ENCODE data around the gene KRTCAP2.
A peak's percentile ranks its signal among the peaks of the same experiment; 100 is the strongest.
"Not testable (repeated sequence)": the region's sequence is repeated elsewhere in the genome, so short reads cannot be mapped to it uniquely, and the experiment has no call there.

The KRTCAP2 gene

DNA sequence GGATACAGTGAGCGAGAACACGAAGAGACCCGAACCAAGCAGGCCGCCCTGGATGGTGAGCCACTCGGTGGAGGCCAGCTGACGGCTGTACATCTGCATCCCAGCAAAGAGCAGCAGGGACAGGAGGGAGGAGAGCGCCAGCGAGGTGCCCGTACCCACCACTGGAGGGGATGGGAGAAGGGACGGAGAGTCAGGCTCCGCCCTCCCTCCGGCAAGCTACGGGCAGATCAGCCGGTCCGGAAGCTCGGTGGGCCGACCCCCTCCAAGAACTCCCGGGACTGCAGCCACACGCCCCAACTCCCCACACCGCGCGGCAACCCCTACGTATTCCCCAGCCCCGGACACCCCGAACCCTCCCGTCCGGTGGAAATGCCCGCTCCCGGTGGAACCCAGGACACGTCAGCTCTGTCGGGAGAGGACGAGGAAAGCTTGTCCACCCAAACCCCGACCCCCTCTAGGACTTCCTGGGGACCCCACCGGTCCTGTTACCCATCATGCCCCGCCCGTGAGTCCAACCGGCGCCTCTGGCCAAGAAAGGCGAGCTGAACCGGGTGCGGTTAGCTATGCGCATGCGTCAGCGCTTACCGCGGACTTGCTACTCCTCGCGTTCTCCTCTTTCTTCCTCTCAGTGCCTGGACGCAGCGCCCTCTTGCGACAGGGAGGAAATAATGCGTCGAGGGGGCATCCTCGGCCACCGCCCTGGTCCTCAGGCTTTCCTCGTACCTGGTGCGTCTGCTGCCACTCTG, at the start of gene KRTCAP2:
KRTCAP2 (minus strand) TSS at position 573 of the 746 bp plus-strand sequence; CDS start at position 493, 80 bp downstream.
- DNase-seq: peak; percentile 82

- not testable (repeated sequence) for DNase-seq
These were observed 47.3 kb upstream of the KRTCAP2 start for GRCh38 chr1:155220211-155220965.

DNA sequence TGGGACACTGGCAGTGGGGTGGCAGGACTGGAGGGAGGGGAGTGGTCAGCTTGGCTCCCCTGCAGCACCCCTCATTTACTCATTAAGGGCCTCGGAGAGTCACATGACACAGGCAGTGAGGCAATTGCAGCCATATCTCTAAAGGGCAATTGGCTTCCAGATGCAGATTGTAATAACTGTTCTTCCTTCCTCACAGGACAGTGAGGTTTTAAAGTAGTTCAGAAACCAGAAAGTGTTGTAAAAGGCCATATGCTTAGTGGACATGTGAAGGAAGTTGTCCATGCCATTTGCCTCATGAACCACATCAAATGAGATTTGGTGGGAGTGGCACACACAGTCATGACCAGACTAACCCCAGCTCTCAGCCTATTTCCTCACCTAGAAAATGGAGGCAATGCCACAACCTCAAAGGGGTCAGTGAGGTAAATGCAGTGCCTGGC, 46.5 kb upstream of the KRTCAP2 start:
- peak; percentile 68 for DNase-seq

DNA sequence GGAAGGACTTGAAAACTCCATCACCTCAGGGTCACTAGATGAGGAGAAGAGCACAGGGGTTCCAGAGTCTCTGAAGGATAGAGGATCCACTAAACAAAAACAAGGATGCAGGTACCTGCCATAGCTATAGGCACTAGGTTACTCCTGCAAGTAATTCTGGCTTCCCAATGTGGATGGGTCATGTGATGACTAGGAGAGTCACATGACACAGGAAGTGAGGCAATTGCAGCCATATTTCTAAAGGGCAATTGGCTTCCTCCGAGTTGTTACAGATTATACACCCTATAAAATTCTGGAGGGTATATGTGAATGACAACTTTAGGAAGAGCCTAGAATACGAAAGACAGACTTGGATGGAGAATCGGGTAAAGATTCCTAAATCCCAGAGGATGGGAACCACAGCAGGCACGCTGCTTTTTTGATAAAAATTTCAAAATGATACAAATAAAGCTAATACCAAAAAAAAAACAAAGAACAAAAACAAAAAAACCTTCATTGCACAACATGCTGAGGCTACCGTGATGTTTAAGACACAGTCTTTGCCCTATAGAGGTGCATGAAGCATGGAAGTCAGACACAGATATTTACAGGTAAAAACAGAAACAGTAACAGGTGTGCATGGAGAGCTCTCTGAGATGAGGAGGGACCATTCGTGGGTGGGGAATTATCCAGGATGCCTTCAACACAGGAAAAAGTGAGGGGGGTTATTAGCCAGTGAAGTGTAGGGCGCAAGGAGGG, 45.9 kb upstream of the KRTCAP2 start:
- DNase-seq: peak; percentile 25

DNA sequence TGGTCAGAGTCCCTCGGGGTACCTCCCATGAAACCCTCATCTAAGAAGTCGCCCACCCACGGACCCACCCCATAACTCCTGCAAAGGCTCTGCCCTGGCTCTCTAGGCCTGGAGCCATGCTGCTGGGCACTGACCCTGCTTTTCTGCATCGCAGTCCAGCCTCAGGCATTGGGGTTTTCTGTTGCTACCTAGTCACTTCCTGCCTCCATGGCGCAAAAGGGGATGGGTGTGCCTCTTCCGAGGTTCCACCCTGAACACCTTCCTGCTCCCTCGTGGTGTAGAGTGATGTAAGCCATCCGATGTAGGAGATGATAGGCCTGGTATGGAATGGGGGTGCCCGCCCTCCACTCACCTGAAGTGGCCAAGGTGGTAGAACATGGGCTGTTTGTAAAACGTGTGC, 41.6 kb upstream of the KRTCAP2 start:
- DNase-seq: not testable (repeated sequence)

GRCh38 chr1:155212051-155212440, 38.9 kb upstream of the KRTCAP2 start:
- DNase-seq: not testable (repeated sequence)

DNA sequence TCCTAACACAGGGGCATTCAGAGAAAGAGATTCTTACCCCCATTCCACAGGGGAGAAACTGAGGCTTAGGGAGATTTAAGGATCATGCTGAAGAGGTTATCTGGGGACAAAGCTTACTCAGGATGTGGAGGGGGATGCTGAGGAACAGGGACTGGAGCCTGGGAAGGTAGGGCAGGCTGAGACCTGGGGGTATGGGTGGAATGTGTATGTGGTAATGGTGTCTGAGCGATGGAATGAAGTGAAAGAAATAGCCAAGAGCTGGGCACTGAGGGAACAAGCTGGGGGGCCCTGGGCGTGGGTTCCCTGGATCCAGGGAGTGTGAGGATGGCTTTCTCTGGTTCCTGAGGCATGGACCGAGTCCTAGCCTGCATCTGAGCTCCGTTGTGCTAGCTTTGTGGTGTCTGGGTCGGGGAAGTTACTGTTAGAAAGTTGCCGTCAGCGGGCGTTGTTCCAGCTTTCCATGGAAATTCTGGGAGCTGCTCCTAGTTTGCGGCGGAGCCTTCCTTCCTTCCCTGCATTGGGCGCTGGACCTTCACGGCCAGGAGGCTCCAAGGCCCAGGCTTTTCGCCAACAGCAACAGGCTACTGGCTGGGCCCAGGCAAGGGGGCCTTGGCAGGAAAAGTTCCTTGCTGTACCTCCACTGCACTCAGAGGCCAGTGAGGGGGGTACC, 38.4 kb upstream of the KRTCAP2 start:
- DNase-seq: not testable (repeated sequence)

- peak; percentile 32 for DNase-seq
These were observed 37.4 kb upstream of the KRTCAP2 start for GRCh38 chr1:155210314-155211104.

DNA sequence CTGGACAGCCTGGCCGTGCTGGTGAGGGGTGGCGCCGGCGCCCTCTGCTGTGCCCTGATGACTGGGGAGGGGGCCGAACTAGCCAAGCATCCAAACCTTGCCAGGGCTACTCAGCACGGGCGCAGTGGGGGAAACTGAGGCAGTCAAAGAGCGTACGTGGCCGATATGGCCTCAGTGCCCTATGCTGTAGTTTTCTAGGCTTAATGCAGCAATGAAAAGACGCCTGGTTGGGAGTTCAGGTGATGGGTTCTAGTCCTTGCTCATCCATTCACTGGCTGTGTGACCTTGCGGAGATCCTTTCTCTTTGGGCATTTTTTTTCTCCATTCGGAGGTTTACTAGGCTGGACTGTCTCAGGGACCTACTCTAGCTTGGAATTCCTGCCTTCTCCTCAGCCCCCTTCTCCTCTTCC, 36.2 kb upstream of the KRTCAP2 start:
- no peak for DNase-seq

DNA sequence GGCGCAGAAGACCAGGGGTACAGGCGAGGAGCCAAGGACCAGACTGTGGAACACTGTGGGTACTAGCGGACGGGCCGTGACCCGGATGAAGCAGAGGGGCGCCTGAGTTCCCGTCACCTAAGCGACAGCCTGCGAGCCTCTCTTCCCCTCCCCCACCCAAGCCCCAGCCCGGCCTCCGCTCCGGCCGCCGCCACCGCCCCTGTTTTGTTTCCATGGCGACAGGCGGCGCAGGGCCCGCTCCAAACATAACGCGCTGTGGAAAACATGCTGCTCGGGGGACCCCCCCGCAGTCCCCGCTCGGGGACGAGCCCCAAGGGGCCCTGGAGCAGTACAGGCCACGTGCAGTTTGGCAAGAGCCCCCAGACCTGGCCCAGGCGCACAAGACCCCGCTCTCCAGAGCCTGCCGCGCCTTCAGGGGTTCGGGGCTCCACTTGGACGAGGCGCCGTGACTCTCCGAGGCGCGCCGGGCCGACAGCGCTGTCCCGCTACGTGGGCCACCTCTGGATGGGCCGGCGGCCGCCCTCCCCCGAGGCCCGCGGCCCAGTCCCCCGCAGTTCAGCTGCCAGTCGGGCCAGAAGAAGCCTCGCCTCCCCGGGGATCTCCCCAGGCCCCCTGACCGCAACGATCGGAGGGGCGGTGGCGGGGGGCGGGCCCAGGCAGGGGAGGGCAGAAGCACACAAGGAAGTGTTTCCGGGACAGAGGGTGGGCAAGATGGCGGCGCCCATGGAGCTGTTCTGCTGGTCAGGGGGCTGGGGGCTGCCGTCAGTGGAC, 35.6 kb upstream of the KRTCAP2 start, which contains the start of gene MTX1:
MTX1 (plus strand) TSS at position 155 of the 771 bp plus-strand sequence; CDS start at position 265, 110 bp downstream.
- DNase-seq: peak; percentile 58

- no peak for DNase-seq
These were observed 34.9 kb upstream of the KRTCAP2 start, which contains the start of gene THBS3 for GRCh38 chr1:155207806-155208540. TSS of gene THBS3 (minus strand) at chr1:155207897. CDS start at chr1:155207876, 21 bp downstream.

- DNase-seq: peak; percentile 39
These were observed 34.0 kb upstream of the KRTCAP2 start for GRCh38 chr1:155206891-155207805.

GRCh38 chr1:155205969-155206593, 33.0 kb upstream of the KRTCAP2 start:
- no peak for DNase-seq

DNA sequence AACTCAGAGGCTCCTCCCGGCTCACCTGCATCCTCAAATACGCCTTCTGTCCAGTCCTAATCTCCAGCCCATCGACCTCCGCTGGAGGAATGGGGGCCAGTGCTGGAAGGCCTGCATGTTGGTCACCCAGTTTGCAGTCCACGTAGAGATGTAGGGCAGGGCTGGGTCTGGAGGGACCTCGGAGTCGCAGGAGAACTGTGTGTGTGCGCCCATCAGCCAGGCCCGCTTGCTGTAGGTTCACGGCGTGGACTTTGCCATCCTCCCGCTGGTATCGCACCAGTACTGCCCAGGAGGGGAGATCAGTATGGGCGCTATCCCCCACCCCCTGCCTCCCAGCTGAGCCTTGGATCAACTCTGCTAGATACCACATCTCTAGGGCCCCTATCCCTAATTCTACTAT, 31.9 kb upstream of the KRTCAP2 start:
- no peak for DNase-seq

DNA sequence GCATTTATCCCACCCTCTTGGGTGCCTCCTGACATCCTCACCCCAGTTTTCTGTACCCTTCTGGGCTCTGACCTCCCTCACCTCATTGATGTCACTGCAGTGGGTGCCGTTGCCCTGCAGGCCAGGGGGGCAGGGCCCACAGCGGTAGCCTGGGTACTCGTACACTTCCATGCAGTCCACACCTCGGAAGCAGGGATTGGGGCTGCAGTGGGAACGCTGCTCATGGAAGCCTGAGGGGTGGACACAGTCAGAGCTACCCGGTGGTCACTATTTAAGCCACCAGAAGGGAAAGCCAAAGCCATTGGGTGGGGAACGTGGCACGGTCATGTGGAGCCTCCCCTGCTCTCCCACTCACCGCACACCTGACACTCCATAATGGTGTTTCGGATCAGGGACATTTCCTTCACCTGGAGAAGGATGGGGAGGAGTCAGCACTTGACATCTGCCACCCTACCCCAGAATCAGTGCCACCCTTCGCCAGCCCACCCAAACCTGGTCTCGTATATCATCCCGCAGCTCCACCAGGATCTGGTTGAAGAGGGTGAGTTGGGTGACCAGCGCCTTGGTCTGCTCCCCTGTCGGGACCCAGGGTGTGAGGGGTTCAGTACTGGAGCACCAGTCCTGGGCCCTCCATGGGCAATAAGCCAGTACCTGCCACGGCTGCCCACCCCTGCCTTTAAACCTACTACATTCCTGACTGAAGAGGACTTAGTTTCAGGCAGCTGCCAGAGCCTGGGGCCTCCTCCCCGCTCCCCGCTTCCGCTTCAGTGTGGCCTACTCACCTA, 29.8 kb upstream of the KRTCAP2 start:
- DNase-seq: no peak

GRCh38 chr1:155202198-155202597, 29.1 kb upstream of the KRTCAP2 start:
- no peak for DNase-seq

DNA sequence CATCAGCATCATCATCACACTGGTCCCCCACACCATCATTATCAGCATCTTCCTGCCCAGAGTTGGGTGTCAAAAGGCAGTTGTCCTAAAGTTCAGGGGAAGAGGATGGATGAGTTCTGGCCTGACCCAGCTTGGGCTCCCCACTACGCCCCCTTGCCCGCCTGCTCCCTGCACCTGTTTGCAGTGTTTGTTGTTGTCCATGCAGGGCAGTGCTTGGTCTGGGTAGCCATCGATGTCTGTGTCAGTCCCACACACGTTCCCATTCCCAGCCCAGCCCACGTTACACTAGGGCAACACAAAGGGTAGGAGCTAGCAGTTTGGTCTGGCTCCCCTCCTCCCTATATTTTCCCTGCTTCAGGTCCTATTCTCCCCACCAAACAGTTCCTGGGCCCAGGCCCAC, 27.8 kb upstream of the KRTCAP2 start:
- no peak for DNase-seq

GRCh38 chr1:155199792-155200191, 26.7 kb upstream of the KRTCAP2 start:
- DNase-seq: no peak
